GM12878 (cell line): ENCODE measurements around the gene TMEM14A. TPM values are rescaled to one million over a fixed set of nuclear protein-coding genes. Genes with fewer than 3 reads are reported as not detected.
A peak's percentile ranks its signal among the peaks of the same experiment; 100 is the strongest.

Experiments used
- ATAC-seq: fragments of 200-7000 bp; cut with Tn5 transposase; 3 replicates; pipeline ENCODE4 v1.9.1; 2020; ENCODE audit warnings: mild to moderate bottlenecking, moderate library complexity
- BruUV-seq: library from RNA; stranded (reverse); fragments of 400-500 nt; replicated peaks from 2 replicates; lab custom pipeline; 2021; lab: Mats Ljungman, UMichigan
- CTCF ChIA-PET: fragments of 300-600 bp; sonication (Branson Sonifier 250); formaldehyde crosslinking; extraction: SDS; loops from one replicate; lab custom pipeline; 2021; ENCODE audit warnings: inconsistent platforms; lab: Yijun Ruan, JAX
- POLR2A ChIA-PET: fragments of 350-600 bp; formaldehyde crosslinking; extraction: SDS; loops from one replicate; lab custom pipeline; 2021; ENCODE audit warnings: inconsistent platforms; lab: Charles Lee
- RAD21 ChIA-PET: fragments of 300-600 bp; sonication (Branson Sonifier 250); formaldehyde crosslinking; loops from one replicate; lab custom pipeline; 2023; ENCODE audit warnings: antibody characterized with exemption; ENCODE audit not compliant: unreplicated experiment; lab: Charles Lee
- SMC1A ChIA-PET: fragments of 300-600 bp; sonication (Branson Sonifier 250); formaldehyde crosslinking; loops from one replicate; lab custom pipeline; 2023; ENCODE audit not compliant: unreplicated experiment, uncharacterized antibody; lab: Charles Lee
- DNase-seq: peaks from one replicate; pipeline ENCODE4 v3.0.0-alpha.2; 2011; ENCODE audit warnings: low read depth, low spot score
- FAIRE-seq: peaks from 3 replicates; lab custom pipeline; 2011; peaks lifted over from hg19 to GRCh38; lab: Jason Lieb, UNC
- H2AFZ ChIP-seq: 2 replicates; pipeline ENCODE4 v1.6.0; 2011; ENCODE audit warnings: low read depth, low read length, control low read depth; ENCODE audit not compliant: control insufficient read depth
- H3K27ac ChIP-seq: 2 replicates; pipeline ENCODE4 v1.5.1; 2011; ENCODE audit warnings: control low read depth; ENCODE audit not compliant: control insufficient read depth, insufficient read depth
- H3K27me3 ChIP-seq, 2 experiments: replicated peaks in 1 of 2; 2 replicates each; pipeline versions ENCODE4 v1.6.0 to v1.6.1; 2011; ENCODE audit warnings: low read length in 1 of 2; ENCODE audit not compliant: control insufficient read depth in 2 of 2, insufficient read depth in 2 of 2
- H3K36me3 ChIP-seq, 2 experiments: 2 replicates each; pipeline ENCODE4 v1.5.1; 2011; ENCODE audit warnings: low read length in 1 of 2; ENCODE audit not compliant: control insufficient read depth in 2 of 2, insufficient read depth in 2 of 2
- H3K4me1 ChIP-seq: 2 replicates; pipeline ENCODE4 v1.6.1; 2011; ENCODE audit warnings: mild to moderate bottlenecking, low read length, moderate library complexity, mixed read lengths; ENCODE audit not compliant: control insufficient read depth, insufficient read depth
- H3K4me2 ChIP-seq: 2 replicates; pipeline ENCODE4 v1.6.0; 2011; ENCODE audit warnings: control low read depth; ENCODE audit not compliant: control insufficient read depth, insufficient read depth
- H3K4me3 ChIP-seq: fragments of 200-600 bp; sonication (generic); 2 replicates; pipeline ENCODE4 v1.5.1; 2016
- H3K79me2 ChIP-seq: 2 replicates; pipeline ENCODE4 v1.6.0; 2011; ENCODE audit warnings: low read length; ENCODE audit not compliant: control insufficient read depth, insufficient read depth
- H3K9ac ChIP-seq: 2 replicates; pipeline ENCODE4 v1.8.0; 2011; ENCODE audit warnings: low read length, control low read depth, mixed read lengths; ENCODE audit not compliant: control insufficient read depth, insufficient read depth
- H3K9me3 ChIP-seq: replicated peaks from 3 replicates; pipeline ENCODE4 v1.5.1; 2011; ENCODE audit warnings: mild to moderate bottlenecking, low read length; ENCODE audit not compliant: control insufficient read depth, insufficient read depth
- H4K20me1 ChIP-seq: 2 replicates; pipeline ENCODE4 v1.6.0; 2011; ENCODE audit not compliant: control insufficient read depth, insufficient read depth
- KAT2A ChIP-seq: conservative IDR thresholded peaks from 2 replicates; pipeline ENCODE4 v1.6.1; 2011; ENCODE audit warnings: low read depth, low read length; ENCODE audit not compliant: control insufficient read depth
- PKNOX1 ChIP-seq: fragments of 450-650 bp; IDR thresholded peaks from 2 replicates; pipeline ENCODE4 v1.6.1; 2016; ENCODE audit warnings: mild to moderate bottlenecking
- POLR2A ChIP-seq: IDR thresholded peaks from 2 replicates; pipeline ENCODE4 v1.6.1; 2011; ENCODE audit warnings: low read depth, mild to moderate bottlenecking, low read length
- SPI1 ChIP-seq: IDR thresholded peaks from 2 replicates; pipeline ENCODE4 v1.6.1; 2011; ENCODE audit warnings: low read depth, mild to moderate bottlenecking, low read length, moderate library complexity, borderline replicate concordance; ENCODE audit not compliant: insufficient read depth
- SRF ChIP-seq, 2 experiments: IDR thresholded peaks; 2 replicates each; pipeline ENCODE4 v1.6.1; 2011; ENCODE audit warnings: low read depth in 2 of 2, low read length in 2 of 2, mild to moderate bottlenecking in 1 of 2, moderate library complexity in 1 of 2
- WGBS: methylation state at CpG from one replicate; pipeline ENCODE4 v1.1.6; 2016; ENCODE audit warnings: low lambda C conversion rate; ENCODE audit not compliant: insufficient replicate concordance, insufficient coverage; ENCODE audit errors: missing lambda C conversion rate; 5-methylcytosine and 5-hydroxymethylcytosine counted together
- in situ Hi-C: fragments of 300-500 bp; cut with MboI; formaldehyde crosslinking; loops from 9 replicates; pipeline ENCODE4 v1.14.3; 2018; ENCODE audit warnings: mixed read lengths
- intact Hi-C: fragments of 100-400 bp; cut with micrococcal nuclease; formaldehyde crosslinking; loops from one replicate; pipeline ENCODE4 v1.14.2; 2022; ENCODE audit not compliant: unreplicated experiment
- polyA plus RNA-seq, 11 experiments: library from polyadenylated mRNA; depleted of rRNA in 4 of 11; unstranded in 6 of 11; stranded (reverse) in 5 of 11; fragments of >200 nt; fragmentation: Nextera tagmentation in 4 of 11; fragmentation: Illumina TruSeq in 1 of 11; extraction: Ambion mirVana in 4 of 11; extraction: Trizol in 1 of 11; gene quantifications; 1 replicate in 1 of 11; 2 replicates in 10 of 11; pipeline versions ENCODE4 v1.2.1 to v1.2.3, GENCODE V29; 2011 to 2016; ENCODE audit warnings: inconsistent platforms in 2 of 11, missing spikeins in 2 of 11, low read depth in 1 of 11
- total RNA-seq, 4 experiments: library from RNA; depleted of rRNA in 3 of 4; stranded (reverse); fragments of >200 nt in 3 of 4; fragmentation: Illumina TruSeq in 1 of 4; extraction: Trizol in 1 of 4; gene quantifications; 2 replicates each; pipeline versions ENCODE4 v1.2.1 to v1.2.3, GENCODE V29; 2013 to 2021

TMEM14A gene
- total and polyA plus RNA-seq, 10 of the 15 experiments (the other 5 are each of a cell fraction or from before 2014, with no cell fraction given): 15.6 to 143 (median 33.1) TPM

- ChIA-PET POLR2A (no interaction called here), SMC1A (interaction anchor here (0.7 kb wide), 1 partner anchor 14 kb away, joined by 3 read pairs; no protein-coding TSS in a partner anchor), RAD21 (no interaction called here), CTCF (no interaction called here)
- no peaks in the 10 kb centered on the region for H3K9me3 ChIP-seq
- no TSS peak for BruUV-seq
- no peaks in the 10 kb centered on the region for H3K79me2 ChIP-seq
- H2AFZ ChIP-seq: no peak overlapping the region
- H3K27ac ChIP-seq: no peak overlapping the region
- no peak overlapping the region for H3K4me3 ChIP-seq
- no peaks in the 10 kb centered on the region for H3K27me3 ChIP-seq
- no peaks in the 10 kb centered on the region for H3K36me3 ChIP-seq
- H3K4me2 ChIP-seq: no peak overlapping the region
- in situ Hi-C loops (no loop called here), intact Hi-C loops (no loop called here)
- H3K9ac ChIP-seq: no peak overlapping the region
- no peak for FAIRE-seq
- H3K4me1 ChIP-seq: peaks cover 5% of the 10 kb centered on the region
- no peak for ATAC-seq
- 0% methylated on average over 1 of the region's 1 CpG for WGBS
- no peaks in the 10 kb centered on the region for H4K20me1 ChIP-seq
- no peak for DNase-seq
- TF ChIP-seq KAT2A (no peak), SRF (IDR thresholded peaks at IDR 0.05; ENCODE audit: low read depth in 2 of 2, low read length in 2 of 2) (no peak), SPI1 (no peak)
Measured at GRCh38 chr6:52729576-52729975, 58.7 kb downstream of the TMEM14A start.

GRCh38 chr6:52731719-52732118 is 60.8 kb downstream of the TMEM14A start:
- no peak overlapping the region for H2AFZ ChIP-seq
- POLR2A ChIA-PET: interaction anchor here (0.5 to 0.6 kb wide), 2 partner anchors 121 to 324 kb away, joined by 3 to 6 read pairs; no protein-coding TSS in a partner anchor
- no peaks in the 10 kb centered on the region for H4K20me1 ChIP-seq
- no peaks in the 10 kb centered on the region for H3K4me1 ChIP-seq
- CTCF ChIA-PET: no interaction called here
- in situ Hi-C loops (no loop called here), intact Hi-C loops (no loop called here)
- no peak overlapping the region for H3K27ac ChIP-seq
- no peak overlapping the region for H3K4me2 ChIP-seq
- no peaks in the 10 kb centered on the region for H3K36me3 ChIP-seq
- RAD21 ChIA-PET: interaction anchor here (0.6 kb wide), 1 partner anchor 275 kb away, joined by 3 read pairs; no protein-coding TSS in a partner anchor
- DNase-seq (no peak), FAIRE-seq (no peak), ATAC-seq (no peak)
- no peak overlapping the region for H3K9ac ChIP-seq
- no peak overlapping the region for H3K4me3 ChIP-seq
- 19% methylated on average over 6 of the region's 6 CpGs for WGBS
- SMC1A ChIA-PET: no interaction called here
- H3K9me3 ChIP-seq: no peaks in the 10 kb centered on the region
- H3K79me2 ChIP-seq: no peaks in the 10 kb centered on the region
- TF ChIP-seq POLR2A: no peak
- 0 out of 2 replicates have a peak, but pooled peaks have one; percentile 20 for TF ChIP-seq PKNOX1
- no TSS peak for BruUV-seq
- H3K27me3 ChIP-seq: no peaks in the 10 kb centered on the region
